ENCODE data around the gene TMC2. TPM values are rescaled to one million over a fixed set of nuclear protein-coding genes. Genes with fewer than 3 reads are reported as not detected.

The TMC2 gene
- total and polyA plus RNA-seq, 2 of the 8 experiments (the other 6 are each of a cell fraction or from before 2014, with no cell fraction given): not detected

DNA sequence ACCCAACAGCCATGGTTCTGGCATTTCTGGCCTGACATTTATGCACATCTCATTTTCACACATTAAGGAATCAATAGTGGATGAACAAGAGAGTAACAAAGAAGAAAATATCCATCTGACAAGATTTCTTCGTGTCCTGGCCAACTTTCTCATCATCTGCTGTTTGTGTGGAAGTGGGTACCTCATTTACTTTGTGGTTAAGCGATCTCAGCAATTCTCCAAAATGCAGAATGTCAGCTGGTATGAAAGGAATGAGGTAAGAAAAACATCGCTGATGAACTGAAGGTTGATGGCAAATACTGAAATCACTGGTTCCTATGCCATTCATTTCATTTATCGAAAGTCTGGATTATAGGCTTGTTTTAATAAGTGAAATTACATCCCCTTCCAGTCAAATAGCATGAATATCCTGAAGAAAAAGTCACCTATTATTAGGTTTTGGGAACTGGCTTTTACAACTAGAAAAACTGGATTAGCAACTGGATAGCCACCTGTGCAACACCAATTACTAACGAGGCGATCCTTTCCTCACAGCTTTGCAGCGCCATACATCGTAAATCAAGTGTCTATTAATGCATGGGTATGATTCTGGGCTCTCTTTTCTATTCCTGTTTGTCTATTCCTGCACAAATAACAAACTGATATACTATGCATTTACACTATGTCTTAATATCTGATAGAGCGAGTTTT is 65.8 kb downstream of the TMC2 start:
- Histone ChIP-seq H3K36me3 (ENCODE audit: control insufficient read depth in 2 of 4, insufficient read depth in 4 of 4, low read length in 3 of 4) (no peaks in the 10 kb centered on the region; a peak in 1 of 8 replicates), H3K9me3 (ENCODE audit: insufficient read depth in 2 of 2, low read depth in 1 of 2, low read length in 1 of 2) (peaks cover under 1 to 7% of the 10 kb centered on the region in 2 experiments; a peak in 3 of 4 replicates), H3K79me1 (ENCODE audit: low read depth, low read length) (no peaks in the 10 kb centered on the region), H3K23me2 (ENCODE audit: low read depth, low read length) (no peaks in the 10 kb centered on the region), H3K27me3 (replicated peaks in 1 of 4; ENCODE audit: control insufficient read depth in 3 of 4, extremely low read depth in 1 of 4, insufficient read depth in 3 of 4, low read length in 3 of 4) (no peaks in the 10 kb centered on the region), H2BK120ac (replicated peaks; ENCODE audit: low read depth, low read length) (no peak overlapping the region), H3K4me2 (ENCODE audit: insufficient read depth in 1 of 2, low read depth in 2 of 2, low read length in 2 of 2) (no peak overlapping the region), H3K27ac (ENCODE audit: low read depth, low read length) (no peak overlapping the region), H4K20me1 (replicated peaks in 1 of 2; ENCODE audit: control insufficient read depth in 1 of 2, insufficient read depth in 2 of 2, low read length in 2 of 2) (no peaks in the 10 kb centered on the region), H3K4ac (replicated peaks; ENCODE audit: insufficient read length, low read depth, low read length) (no peak overlapping the region), H2BK5ac (ENCODE audit: low read depth, low read length) (no peak overlapping the region), H3K4me1 (replicated peaks in 1 of 4; ENCODE audit: control insufficient read depth in 3 of 4, insufficient read depth in 4 of 4, low read length in 3 of 4) (no peaks in the 10 kb centered on the region; a peak in 1 of 7 replicates), H4K8ac (ENCODE audit: extremely low read depth, insufficient read depth, low read length) (no peak overlapping the region), H2BK15ac (ENCODE audit: low read length) (no peak overlapping the region), H3K23ac (ENCODE audit: insufficient read length) (no peak overlapping the region), H2BK12ac (ENCODE audit: low read depth, low read length) (no peak overlapping the region), H3K56ac (replicated peaks; ENCODE audit: insufficient read length, low read depth, low read length) (no peak overlapping the region), H4K5ac (ENCODE audit: insufficient read length, low read depth, low read length) (no peak overlapping the region), H3K79me2 (ENCODE audit: control insufficient read depth in 1 of 2, insufficient read depth in 2 of 2, low read length in 2 of 2) (no peaks in the 10 kb centered on the region), H2AFZ (ENCODE audit: low read length) (no peak overlapping the region; the same call in 1 of the 2 replicates), H3K4me3 (ENCODE audit: extremely low read depth in 1 of 4, insufficient read depth in 2 of 4, low read depth in 3 of 4, low read length in 4 of 4) (no peak overlapping the region), H3K9ac (replicated peaks in 1 of 4; ENCODE audit: extremely low read depth in 1 of 4, low read depth in 3 of 4, low read length in 3 of 4) (no peak overlapping the region), H3K14ac (ENCODE audit: insufficient read length) (no peak overlapping the region), H3K18ac (ENCODE audit: extremely low read depth, low read length) (no peak overlapping the region), H2AK5ac (ENCODE audit: low read depth, low read length) (no peak overlapping the region), H2BK20ac (ENCODE audit: low read length) (no peak overlapping the region), H4K91ac (replicated peaks; ENCODE audit: insufficient read length, low read length) (no peak overlapping the region)
- POLR2A ChIA-PET (ENCODE audit: partially characterized antibody): interaction anchor here (0.6 to 0.7 kb wide), 2 partner anchors 78 to 558 kb away, joined by 3 read pairs; no protein-coding TSS in a partner anchor
- FAIRE-seq: no peak
- no peak for DNase-seq (ENCODE audit: low read depth in 1 of 2, low spot score in 2 of 2)
- TF ChIP-seq KDM5A (IDR thresholded peaks at IDR 0.05; ENCODE audit: low read length) (no peak), SUZ12 (IDR thresholded peaks at IDR 0.05; ENCODE audit: low read length) (no peak), CBX8 (IDR thresholded peaks at IDR 0.05; ENCODE audit: borderline replicate concordance, low read depth, low read length) (no peak), BACH1 (IDR thresholded peaks at IDR 0.05; ENCODE audit: low read length) (no peak), HDAC2 (IDR thresholded peaks at IDR 0.05; ENCODE audit: borderline replicate concordance in 1 of 2, low read depth in 2 of 2, low read length in 2 of 2) (no peak), CHD2 (IDR thresholded peaks at IDR 0.05; ENCODE audit: low read length) (no peak)
- WGBS, 2 experiments (ENCODE audit: extremely low coverage in 1 of 2, insufficient coverage in 1 of 2, insufficient read length in 1 of 2, insufficient replicate concordance in 2 of 2, low coverage in 1 of 2, low lambda C conversion rate in 2 of 2, missing lambda C conversion rate in 1 of 2): 95% methylated on average over 9 of the region's 9 CpGs; no CpG with 5 or more reads in 1 of the 2 experiments
- CTCF ChIA-PET (ENCODE audit: partially characterized antibody): interaction anchor here (1.0 to 1.1 kb wide), 2 partner anchors 80 to 86 kb away, joined by 3 read pairs; no protein-coding TSS in a partner anchor

Measured in H1 (cell line).